Suppressor macrophage (primary cell): ENCODE data around the gene LYRM7.
"Not testable (repeated sequence)": the region's sequence is repeated elsewhere in the genome, so short reads cannot be mapped to it uniquely, and the experiment has no call there.

Source experiments
- DNase-seq, 4 experiments: peaks; one replicate each; pipeline ENCODE4 v3.0.0-alpha.2; 2020 to 2022

Gene LYRM7

GRCh38 chr5:131182839-131183238 lies 12.1 kb downstream of the LYRM7 start:
- no peak for DNase-seq

- no peak for DNase-seq
Measured at GRCh38 chr5:131185523-131186104, 14.9 kb downstream of the LYRM7 start.

- DNase-seq: no peak
Measured at GRCh38 chr5:131186561-131187256, 16.0 kb downstream of the LYRM7 start.

DNA sequence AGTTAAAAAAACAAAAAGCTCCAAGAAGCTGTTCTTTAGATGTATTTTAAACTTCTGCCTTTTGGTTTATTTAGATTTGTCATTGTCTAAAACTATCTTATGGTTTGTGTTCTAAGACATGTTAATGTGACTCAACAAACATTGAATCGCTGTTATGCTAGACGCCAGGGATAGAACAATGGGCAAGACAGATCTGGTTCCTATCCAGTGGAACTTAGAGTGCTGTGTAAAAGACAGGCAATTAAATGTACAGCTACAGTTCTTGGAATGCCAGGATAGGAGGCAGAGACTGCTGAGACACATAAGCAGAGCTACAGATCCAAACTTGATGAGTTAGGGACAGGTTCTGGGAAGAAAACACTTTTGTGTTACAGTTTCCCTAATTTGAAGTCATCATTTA lies 22.4 kb downstream of the LYRM7 start:
- no peak for DNase-seq

DNA sequence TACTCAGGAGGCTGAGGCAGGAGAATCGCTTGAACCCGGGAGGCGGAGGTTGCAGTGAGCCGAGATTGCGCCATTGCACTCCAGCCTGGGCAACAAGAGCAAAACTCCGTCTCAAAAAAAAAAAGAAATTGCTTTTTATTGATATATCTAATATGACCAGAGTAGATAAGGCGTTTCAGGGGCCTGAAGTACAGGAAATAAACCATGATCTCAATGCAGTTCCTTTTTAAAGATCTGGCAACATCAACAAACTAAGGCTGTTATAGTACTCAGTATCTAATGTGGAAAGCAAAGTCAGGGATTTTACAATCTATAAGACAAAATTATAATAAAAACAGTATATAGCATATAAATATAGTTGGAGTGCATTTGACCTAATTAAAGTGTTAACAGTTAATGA lies 23.2 kb downstream of the LYRM7 start:
- DNase-seq: not testable (repeated sequence)

DNA sequence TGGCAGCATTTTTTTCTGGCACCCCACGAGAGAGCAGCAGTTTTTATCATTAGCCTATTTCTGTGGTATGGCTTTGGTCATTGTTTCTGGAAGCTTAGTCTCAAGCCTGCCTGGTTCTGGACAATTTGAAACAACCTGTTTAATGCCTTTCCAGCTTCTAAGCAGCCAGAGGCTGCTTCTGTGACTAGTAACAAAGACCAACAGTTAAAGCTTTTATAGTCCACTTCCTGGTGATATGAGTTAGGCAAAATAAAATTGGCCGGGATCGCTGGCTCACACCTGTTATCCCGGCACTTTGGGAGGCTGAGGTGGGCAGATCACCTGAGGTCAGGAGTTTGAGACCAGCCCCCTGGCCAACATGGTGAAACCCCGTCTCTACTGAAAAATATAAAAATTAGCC lies 24.0 kb downstream of the LYRM7 start:
- DNase-seq: no peak

DNA sequence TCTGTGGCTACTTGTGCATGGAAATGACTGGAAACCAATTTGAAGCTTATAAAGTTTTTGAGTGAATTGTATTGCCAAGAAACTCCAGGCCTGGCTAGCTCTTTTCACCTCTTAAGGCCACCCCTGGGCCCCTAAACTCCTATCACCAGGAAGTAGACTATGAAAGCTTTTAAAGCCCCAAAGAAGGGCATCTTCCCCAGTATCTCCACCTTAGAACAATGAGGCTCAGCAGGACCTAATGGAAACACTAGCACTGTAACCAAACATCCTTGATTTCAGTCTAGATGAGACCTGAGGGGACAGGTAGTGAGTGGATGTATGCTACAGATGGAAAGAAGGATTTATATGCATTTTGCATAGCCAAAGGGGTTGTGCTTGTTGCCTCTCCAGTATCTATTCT lies 25.0 kb downstream of the LYRM7 start:
- DNase-seq: no peak

DNA sequence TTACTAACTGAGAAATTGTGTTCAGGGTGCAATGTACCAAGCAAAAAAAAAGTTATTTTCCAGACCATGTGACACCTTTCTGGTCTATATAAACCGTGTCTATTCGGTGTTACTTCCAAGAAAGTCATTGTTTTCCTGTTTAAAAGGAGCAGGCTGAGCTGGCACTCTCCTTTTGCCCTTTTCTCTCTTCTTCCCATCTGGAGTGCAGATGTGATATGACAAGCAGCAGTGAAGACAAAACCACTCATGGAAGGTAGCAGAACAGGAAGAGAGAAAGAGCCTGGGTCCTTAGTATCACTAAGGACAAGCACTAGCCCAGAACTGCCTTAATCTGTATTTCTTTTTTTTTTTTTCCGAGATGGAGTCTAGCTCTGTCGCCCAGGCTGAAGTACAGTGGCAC lies 25.6 kb downstream of the LYRM7 start:
- DNase-seq: no peak

- DNase-seq: no peak
Measured at GRCh38 chr5:131198625-131199024, 27.9 kb downstream of the LYRM7 start.

GRCh38 chr5:131200560-131200959 lies 29.8 kb downstream of the LYRM7 start:
- DNase-seq: no peak

GRCh38 chr5:131204964-131205363 lies 34.2 kb downstream of the LYRM7 start:
- no peak for DNase-seq

GRCh38 chr5:131206061-131206460 lies 35.3 kb downstream of the LYRM7 start:
- DNase-seq: no peak

DNA sequence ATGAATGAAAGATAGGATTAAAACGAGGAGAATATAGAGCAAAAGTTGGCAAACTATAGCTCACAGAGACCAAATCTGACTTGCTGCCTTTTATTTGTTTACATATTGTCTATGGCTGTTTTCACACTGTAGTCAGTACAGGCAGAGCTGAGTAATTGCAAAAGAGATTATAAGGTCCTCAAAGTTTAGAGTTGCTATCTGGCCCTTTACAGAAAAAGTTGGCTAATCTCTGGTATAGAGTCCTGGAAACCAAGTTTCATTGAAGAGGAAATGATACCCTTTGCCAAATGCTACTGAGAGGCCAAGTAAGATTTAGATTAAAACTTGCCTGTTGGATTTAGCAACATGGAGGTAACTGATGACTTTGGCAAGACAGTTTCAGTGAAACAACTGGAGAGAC lies 36.0 kb downstream of the LYRM7 start:
- DNase-seq: peak in 2 of 4 experiments; percentile 23 to 35

- DNase-seq: no peak
Measured at GRCh38 chr5:131209175-131209505, 38.4 kb downstream of the LYRM7 start.

DNA sequence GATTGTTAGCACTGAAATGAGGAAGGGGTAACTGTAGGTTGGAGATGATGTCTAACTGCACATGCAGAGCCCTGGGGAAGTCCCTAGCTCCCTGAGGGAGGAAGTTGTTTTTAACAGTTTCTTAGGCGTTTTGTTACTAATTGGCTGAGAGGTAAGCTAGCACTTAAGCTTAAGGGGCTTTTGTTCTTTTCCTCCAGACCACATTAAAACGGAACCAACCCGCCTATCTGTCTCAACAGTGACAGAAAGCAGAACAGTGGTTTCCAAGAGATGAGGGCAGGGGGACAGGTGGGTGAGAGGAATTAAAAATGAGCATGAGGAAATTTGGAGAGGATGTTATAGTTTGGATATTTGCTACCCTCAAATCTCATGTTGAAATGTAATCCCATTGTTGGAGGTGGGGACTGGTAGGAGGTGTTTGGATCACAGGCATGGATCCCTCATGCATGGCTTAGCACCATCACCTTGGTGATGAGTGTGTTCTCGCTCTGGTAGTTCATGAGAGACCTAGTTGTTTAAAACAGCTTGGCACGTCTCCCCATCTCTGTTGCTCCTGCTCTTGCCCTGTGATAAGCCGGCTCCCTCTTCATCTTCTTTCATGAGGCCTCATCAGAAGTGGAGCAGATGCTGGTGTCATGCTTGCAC lies 38.9 kb downstream of the LYRM7 start:
- DNase-seq: peak; percentile 78 to 94 (median 86)

DNA sequence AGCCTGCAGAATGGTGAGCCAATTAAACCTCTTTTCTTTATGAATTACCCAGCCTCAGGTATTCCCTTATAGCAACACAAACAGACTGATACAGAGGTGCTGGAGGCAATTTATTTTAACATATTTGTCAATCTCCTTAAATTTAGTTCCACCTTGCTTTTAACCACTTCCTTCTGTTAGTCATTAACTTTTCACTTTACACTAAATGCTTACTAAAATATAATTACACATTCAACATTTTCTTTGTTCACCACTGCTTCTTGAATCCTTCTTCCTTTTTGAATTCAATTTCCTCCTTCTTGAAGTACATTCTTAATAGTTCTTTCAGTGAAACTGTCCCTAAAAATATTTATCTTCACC lies 39.4 kb downstream of the LYRM7 start:
- DNase-seq: no peak

DNA sequence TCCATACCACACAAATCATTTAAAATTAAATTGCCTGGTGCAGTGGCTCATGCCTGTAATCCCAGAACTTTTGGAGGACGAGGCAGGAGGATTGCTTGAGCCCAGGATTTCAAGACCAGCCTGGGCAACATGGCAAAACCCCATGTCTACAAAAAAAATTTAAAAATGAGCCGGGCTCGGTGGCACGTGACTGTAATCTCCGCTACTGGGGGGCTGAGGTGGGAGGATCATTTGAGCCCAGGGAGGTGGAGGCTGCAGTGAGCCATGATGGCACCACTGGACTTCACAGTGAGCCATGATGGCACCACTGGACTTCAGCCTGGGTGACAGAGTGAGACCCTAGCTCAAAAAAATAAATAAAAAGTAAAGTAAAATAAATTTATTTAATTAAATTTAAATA lies 40.9 kb downstream of the LYRM7 start:
- DNase-seq: no peak

DNA sequence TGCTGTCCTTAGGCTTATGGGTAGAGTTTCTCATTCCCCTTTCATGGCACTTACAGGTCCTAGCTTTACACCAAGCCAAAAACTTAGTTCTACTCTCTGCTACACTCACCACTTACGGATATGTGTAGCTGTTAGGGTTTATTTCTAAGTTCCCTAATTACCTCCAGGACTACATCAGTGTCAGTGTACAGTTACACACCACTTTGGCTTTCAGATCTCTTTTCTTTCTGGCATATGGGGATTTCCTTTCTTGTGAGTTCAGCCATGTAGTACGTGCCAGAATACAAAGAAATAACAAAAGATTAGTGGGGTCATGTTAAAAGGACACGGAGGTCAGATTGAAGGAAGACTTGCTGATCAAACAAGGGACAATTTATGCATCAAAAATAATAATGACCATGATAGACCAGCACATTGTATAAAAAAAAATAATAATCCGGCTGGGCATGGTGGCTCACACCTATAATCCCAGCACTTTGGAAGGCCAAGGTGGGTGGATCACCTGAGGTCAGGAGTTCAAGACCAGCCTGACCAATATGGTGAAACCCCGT lies 41.8 kb downstream of the LYRM7 start:
- DNase-seq: peak in 3 of 4 experiments; percentile 32 to 70 (median 65)

GRCh38 chr5:131214609-131215227 lies 44.0 kb downstream of the LYRM7 start:
- no peak for DNase-seq

GRCh38 chr5:131217791-131218190 lies 47.0 kb downstream of the LYRM7 start:
- DNase-seq: no peak

DNA sequence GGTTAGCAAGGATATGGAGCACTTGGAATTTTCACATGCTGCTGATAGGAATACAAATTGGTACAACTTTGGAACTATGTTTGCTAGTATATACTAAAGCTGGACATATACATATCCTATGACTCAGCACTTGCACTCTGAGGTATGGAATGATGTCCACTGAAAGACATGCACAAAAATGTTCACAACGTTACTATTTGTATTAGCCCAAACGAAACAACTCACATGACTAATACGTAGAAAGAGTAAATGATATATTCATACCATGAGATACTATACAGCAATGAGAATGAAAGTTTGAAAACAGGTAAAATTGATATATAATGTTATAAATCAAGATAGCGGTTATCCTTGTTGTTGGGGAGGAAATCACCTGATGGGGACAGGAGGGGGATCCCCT lies 47.6 kb downstream of the LYRM7 start:
- no peak for DNase-seq

DNA sequence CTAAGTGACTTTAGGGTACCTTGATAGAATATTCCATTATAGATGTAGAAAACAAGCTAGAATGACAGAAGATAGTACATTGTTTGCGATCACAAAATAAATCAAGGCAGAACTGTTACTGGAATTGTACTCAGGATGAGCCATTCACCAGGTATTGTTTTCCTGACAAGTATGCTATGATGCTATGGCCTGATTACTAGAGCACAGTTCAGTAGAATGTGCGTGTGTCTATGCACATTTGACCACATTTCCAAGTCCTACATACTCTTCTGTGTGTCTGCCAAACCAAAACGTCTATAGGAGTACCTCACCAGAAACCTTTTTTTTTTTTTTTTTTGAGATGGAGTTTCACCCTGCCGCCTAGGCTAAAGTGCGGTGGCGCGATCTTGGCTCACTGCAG lies 49.8 kb downstream of the LYRM7 start:
- no peak for DNase-seq

- no peak for DNase-seq
Measured at GRCh38 chr5:131221008-131221703, 50.4 kb downstream of the LYRM7 start.
